GM23338 (cell line): ENCODE measurements around the gene BECN2.

Source experiments
- EZH2 ChIP-seq: fragments of 200-600 bp; sonication (generic); IDR thresholded peaks from one replicate; pipeline ENCODE4 v1.8.0; 2017; ENCODE audit warnings: antibody characterized with exemption, mild to moderate bottlenecking, low read depth; ENCODE audit not compliant: unreplicated experiment
- ZNF114 ChIP-seq: fragments of 250-450 bp; sonication (Bioruptor Pico); IDR thresholded peaks from 2 replicates; pipeline ENCODE4 v1.5.0; 2020; ENCODE audit warnings: mild to moderate bottlenecking, moderate library complexity
- TF ChIP-seq, protein P1 (sequence below), 2 experiments: fragments of 200-600 bp in 1 of 2; sonication (generic) in 1 of 2; conservative IDR thresholded peaks; 2 replicates each; pipeline versions ENCODE4 v1.5.1 to v1.6.1; 2016 to 2017; ENCODE audit warnings: antibody characterized with exemption in 2 of 2, low read depth in 2 of 2, mild to moderate bottlenecking in 2 of 2, moderate library complexity in 1 of 2

DNA sequence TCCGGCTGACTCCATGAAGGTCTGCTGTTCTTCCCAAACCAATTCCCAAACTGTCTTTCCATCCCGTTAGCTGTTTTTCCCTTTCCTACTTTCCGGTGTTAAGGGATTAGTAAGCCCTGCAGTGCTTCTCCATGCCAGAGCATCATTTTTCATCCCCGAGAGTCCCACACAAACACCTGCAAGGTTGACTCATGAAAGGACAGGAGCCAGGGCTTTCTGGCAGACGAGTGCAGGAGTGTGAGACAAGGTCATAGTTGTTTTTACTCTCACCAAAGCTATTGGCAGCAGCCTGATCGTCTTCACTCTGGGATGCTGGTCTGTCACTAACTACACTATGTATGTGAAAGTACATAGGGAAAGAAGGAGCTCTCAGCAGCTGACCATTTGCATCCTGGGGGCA lies 10.2 kb upstream of the BECN2 start:
- no peak for TF ChIP-seq ZNF114 (CRISPR knock-in tag)
- TF ChIP-seq, protein P1, sequence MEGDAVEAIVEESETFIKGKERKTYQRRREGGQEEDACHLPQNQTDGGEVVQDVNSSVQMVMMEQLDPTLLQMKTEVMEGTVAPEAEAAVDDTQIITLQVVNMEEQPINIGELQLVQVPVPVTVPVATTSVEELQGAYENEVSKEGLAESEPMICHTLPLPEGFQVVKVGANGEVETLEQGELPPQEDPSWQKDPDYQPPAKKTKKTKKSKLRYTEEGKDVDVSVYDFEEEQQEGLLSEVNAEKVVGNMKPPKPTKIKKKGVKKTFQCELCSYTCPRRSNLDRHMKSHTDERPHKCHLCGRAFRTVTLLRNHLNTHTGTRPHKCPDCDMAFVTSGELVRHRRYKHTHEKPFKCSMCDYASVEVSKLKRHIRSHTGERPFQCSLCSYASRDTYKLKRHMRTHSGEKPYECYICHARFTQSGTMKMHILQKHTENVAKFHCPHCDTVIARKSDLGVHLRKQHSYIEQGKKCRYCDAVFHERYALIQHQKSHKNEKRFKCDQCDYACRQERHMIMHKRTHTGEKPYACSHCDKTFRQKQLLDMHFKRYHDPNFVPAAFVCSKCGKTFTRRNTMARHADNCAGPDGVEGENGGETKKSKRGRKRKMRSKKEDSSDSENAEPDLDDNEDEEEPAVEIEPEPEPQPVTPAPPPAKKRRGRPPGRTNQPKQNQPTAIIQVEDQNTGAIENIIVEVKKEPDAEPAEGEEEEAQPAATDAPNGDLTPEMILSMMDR (conservative IDR thresholded peaks at IDR 0.05; ENCODE audit: low read depth in 2 of 2): no peak
- no peak for TF ChIP-seq EZH2
